Jurkat, Clone E6-1 (cell line): ENCODE results near the gene CCDC34.
"Not testable (repeated sequence)": the region's sequence is repeated elsewhere in the genome, so short reads cannot be mapped to it uniquely, and the experiment has no call there.

Experiments
- DNase-seq: peaks from one replicate; pipeline ENCODE4 v3.0.0-alpha.2; 2011; ENCODE audit warnings: low read depth, low spot score
- H3K4me3 ChIP-seq: 2 replicates; pipeline ENCODE4 v1.5.1; 2011; ENCODE audit warnings: mild to moderate bottlenecking, low read length, control low read depth, moderate library complexity

The CCDC34 gene

GRCh38 chr11:27331981-27332380 lies 31.0 kb downstream of the CCDC34 start:
- no peak for DNase-seq
- H3K4me3 ChIP-seq, result no peak overlapping the region

GRCh38 chr11:27330633-27331270 lies 32.3 kb downstream of the CCDC34 start:
- H3K4me3 ChIP-seq, result no peak overlapping the region
- DNase-seq, result no peak

DNA sequence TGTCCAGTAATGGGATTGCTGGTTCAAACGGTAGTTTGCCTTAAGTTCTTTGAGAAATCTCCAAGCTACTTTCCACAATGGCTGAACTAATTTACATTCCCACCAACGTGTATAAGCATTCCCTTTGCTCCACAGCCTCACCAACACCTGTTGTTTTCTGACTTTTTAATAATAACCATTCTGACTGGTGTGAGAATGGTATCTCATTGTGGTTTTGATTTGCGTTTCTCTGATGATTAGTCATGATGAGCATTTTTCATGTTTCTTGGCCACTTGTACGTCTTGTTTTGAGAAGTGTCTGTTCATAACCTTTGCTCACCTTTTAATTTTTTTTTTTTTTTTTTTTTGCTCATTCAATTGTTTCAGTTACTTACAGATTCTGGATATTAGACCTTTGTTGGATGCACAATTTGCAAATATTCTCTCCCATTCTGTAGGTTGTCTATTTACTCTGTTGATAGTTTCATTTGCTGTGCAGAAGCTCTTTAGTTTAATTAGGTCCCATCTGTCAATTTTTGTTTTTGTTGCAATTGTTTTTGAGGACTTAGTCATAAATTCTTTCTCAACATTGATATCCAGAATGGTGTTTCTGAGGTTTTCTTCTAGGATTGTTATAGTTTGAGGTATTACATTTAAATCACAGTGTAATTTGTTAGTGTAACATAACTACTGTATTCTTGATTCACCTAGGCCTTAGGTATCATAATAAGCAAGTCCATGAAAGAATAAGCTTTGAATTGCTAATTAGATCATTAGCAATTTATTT lies 33.0 kb downstream of the CCDC34 start:
- no peak overlapping the region for H3K4me3 ChIP-seq
- DNase-seq, result no peak

DNA sequence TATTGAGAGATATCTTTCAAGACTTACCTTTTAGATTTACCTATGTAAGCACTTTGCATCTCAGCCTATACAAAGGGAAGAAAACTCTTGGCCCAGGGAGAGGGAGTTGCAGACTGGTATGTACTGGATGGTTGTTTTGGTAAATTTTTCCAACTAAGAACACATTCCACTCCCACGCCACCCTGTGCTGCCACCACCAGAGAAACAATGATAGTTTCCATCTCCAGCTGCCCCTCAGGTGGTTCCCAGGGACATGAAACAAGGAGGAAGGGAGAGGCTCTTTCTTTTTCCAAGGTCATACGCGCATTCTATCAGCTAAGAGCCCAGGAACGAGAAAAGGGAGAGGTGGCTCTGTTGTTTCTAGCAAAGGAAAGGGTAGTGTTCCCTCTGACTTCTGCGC lies 34.4 kb downstream of the CCDC34 start:
- no peak overlapping the region for H3K4me3 ChIP-seq
- no peak for DNase-seq

- DNase-seq, H3K4me3 ChIP-seq: not testable (repeated sequence)
These were observed 36.0 kb downstream of the CCDC34 start for GRCh38 chr11:27327064-27327463.

- DNase-seq, result not testable (repeated sequence)
These were observed 40.8 kb downstream of the CCDC34 start for GRCh38 chr11:27322196-27322595.

GRCh38 chr11:27321340-27321739 lies 41.7 kb downstream of the CCDC34 start:
- not testable (repeated sequence) for DNase-seq, H3K4me3 ChIP-seq

More at GRCh38 chr11:27322196-27322595, 40.8 kb downstream of the CCDC34 start:
- not testable (repeated sequence) for H3K4me3 ChIP-seq

- no peak overlapping the region for H3K4me3 ChIP-seq
- no peak for DNase-seq
These were observed 43.9 kb downstream of the CCDC34 start for GRCh38 chr11:27319072-27319471.

- no peak overlapping the region for H3K4me3 ChIP-seq
- DNase-seq, result no peak
These were observed 45.3 kb downstream of the CCDC34 start for GRCh38 chr11:27317751-27318150.

DNA sequence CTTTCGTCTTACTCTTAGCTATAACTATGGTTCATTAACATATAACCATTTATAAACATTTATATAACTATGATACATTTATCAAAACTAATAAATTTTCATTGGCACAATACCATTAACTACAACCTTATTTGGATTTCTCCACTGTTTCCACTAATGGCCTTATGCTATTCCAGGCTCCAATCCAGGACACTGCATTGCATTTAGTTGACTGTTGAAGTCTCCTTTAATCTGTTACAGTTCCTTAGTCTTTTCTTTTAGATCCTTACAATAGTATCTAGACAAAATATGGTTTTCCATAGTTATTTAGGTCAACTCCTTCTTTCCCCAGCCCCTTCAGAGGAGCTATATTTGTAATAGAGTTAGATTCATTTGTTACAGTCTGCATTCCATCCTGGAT lies 47.2 kb downstream of the CCDC34 start:
- no peak for DNase-seq
- no peak overlapping the region for H3K4me3 ChIP-seq

GRCh38 chr11:27313157-27313821 lies 49.7 kb downstream of the CCDC34 start:
- DNase-seq, result no peak
- H3K4me3 ChIP-seq, result no peak overlapping the region

DNA sequence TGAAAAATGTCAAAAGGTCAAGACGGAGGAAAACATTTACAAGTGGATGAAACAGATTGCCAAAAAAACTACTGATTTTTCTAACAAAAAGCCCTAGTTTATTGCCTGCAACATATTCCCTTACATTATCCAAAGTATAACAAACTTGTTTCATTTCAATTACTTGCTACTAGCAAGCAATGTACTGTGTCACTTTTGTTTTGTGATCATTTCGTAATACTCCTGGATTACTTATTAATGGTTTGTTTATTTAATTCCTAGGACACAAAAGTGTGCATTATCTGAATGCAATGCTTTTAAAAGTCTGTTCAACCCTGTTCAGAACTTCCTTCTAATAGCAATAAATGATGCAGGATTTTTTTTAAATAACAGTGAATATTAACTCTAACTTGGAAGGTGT lies 50.9 kb downstream of the CCDC34 start:
- no peak overlapping the region for H3K4me3 ChIP-seq
- no peak for DNase-seq

DNA sequence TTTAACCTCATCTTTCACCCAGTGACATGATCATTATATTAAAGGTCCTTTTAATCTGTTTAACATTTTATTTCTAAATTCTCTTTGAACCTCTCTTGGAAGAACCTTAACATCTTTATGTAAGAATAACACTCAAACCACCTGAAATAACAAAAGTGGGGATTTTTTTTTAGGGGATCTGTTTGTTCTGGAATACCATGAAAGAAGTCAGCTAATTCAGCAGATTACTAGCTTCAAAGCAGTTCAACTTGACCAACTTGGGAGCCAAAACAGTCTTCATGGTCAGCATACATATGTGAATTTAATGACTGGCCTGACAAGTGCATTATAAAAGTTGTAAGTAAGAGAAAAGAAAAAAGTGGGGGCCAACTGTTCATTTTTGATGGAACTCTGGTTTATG lies 52.3 kb downstream of the CCDC34 start:
- no peak overlapping the region for H3K4me3 ChIP-seq
- DNase-seq, result no peak

DNA sequence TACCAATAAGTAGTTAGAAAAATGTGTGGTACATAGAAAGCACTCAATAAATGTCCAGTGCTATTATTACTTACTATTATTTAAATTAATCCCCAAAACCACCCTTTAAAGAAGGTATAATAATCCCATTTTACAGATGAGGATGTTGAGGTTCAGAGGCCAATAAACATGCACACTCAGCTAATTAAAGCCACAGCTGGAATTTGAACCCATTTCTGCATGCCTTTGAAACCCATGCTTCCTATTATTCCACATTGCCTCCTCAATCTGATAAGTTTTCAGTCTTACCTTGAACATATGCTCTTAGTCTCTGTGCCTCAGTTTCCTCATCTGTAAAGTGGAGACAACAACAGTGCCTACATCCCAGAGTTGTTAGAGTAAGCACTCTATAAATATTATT lies 52.8 kb downstream of the CCDC34 start:
- no peak overlapping the region for H3K4me3 ChIP-seq
- DNase-seq, result no peak

- no peak overlapping the region for H3K4me3 ChIP-seq
- no peak for DNase-seq
These were observed 54.0 kb downstream of the CCDC34 start for GRCh38 chr11:27309046-27309445.

DNA sequence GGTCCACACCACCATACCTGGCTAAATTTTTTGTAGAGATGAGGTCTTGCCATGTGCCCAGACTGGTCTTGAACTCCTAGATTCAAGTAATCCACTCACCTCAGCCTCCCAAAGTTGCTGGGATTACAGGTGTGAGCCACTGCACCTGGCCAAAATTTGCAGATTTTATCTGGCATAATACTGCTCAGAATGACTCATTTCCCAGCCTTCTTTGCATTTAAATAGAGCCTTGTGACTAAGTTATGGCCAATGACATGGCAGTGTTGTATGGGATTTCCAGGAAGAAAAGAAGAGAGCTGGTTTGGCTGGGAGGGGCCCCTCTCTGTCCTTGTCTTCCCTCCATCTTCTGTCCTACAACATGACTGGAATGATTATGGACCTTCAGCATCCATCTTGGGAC lies 55.8 kb downstream of the CCDC34 start:
- H3K4me3 ChIP-seq, result no peak overlapping the region
- no peak for DNase-seq

DNA sequence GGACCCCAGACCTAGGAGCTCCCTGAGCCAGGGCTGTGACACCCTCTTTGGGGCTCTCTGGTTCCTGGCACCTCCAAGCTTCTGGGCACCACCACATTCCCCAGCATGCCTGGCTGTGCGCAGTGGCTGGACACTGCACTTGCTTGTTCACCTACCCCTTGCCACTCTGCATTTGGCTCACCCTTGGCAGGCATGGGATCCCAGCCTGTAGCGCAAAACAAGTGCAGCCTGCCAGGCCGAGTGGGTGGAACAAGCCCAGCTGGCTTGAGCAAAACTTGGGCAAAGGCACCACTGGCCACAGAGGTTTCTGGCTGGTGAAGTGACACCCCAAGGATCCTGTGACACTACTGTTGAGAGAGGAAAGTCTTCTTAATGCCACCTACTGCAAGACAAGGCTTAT lies 57.3 kb downstream of the CCDC34 start:
- no peak overlapping the region for H3K4me3 ChIP-seq
- no peak for DNase-seq

DNA sequence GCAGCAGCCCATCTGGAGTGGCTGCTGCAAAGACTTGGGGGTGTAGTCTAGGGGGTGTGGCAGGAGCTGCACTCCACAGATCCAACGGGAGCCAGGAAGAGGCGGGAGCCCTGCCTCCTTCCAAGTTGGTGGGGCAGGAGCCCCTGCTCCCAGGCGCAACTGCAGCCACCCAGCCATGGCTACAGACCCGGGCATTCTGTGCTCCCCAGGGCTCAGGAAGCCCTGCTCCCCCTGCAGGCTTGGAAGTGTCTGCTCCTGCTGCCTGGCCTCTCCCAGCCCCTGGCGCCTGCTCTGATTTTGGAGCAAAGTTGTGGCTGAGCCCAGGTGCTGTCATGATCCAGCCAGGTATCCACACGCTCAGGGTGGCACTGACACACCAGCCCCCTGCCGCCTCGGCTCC lies 58.5 kb downstream of the CCDC34 start:
- H3K4me3 ChIP-seq, result no peak overlapping the region
- no peak for DNase-seq

DNA sequence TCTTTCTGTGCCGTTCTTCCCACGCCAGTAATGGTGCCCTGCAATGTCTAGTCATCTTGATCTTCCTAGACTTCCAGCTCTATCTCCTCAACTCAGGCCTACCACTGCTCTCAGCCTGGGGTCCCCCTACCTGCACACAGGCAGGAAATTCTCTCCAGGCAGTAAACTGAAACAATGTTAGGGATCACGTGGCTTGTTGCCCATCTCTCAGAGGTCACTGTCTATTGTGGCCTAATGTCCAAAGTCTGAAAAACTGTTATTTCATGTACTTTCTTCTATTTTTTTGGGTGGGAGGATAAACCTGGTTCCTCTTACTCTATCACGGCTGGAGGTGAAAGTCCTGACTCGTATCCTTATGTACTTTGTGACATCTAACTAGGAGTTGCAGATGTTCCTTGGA lies 59.1 kb downstream of the CCDC34 start:
- no peak overlapping the region for H3K4me3 ChIP-seq
- DNase-seq, result no peak

GRCh38 chr11:27300974-27301373 lies 62.0 kb downstream of the CCDC34 start:
- H3K4me3 ChIP-seq, result no peak overlapping the region
- no peak for DNase-seq
